HCT116 (cell line): Measurements from ENCODE around the gene CISH. TPM values are rescaled to one million over a fixed set of nuclear protein-coding genes. Genes with fewer than 3 reads are reported as not detected.
A peak's percentile ranks its signal among the peaks of the same experiment; 100 is the strongest.

Experiments used
- ATAC-seq: fragments of 200-7000 bp; cut with Tn5 transposase; 2 replicates; pipeline ENCODE4 v1.9.1; 2020; ENCODE audit warnings: mild to moderate bottlenecking, moderate library complexity
- BruUV-seq: library from RNA; stranded (reverse); fragments of 400-500 nt; replicated peaks from 2 replicates; lab custom pipeline; 2021; lab: Mats Ljungman, UMichigan
- CTCF ChIA-PET: fragments of 300-600 bp; sonication (Branson Sonifier 250); formaldehyde crosslinking; loops from one replicate; lab custom pipeline; 2021; ENCODE audit warnings: antibody characterized with exemption; lab: Charles Lee
- POLR2A ChIA-PET: fragments of 300-600, 350-600 bp; sonication (Branson Sonifier 250); formaldehyde crosslinking; loops from one replicate; lab custom pipeline; 2021; ENCODE audit warnings: antibody characterized with exemption; lab: Charles Lee
- RAD21 ChIA-PET, 2 experiments: fragments of 300-600 bp; sonication (Branson Sonifier 250); formaldehyde crosslinking; loops; one replicate each; lab custom pipeline; 2023; ENCODE audit warnings: low total read pairs in 2 of 2; ENCODE audit not compliant: uncharacterized antibody in 2 of 2, unreplicated experiment in 2 of 2, low non-redundant PET in 1 of 2; lab: Charles Lee
- DNase-seq: peaks from one replicate; pipeline ENCODE4 v3.0.0-alpha.2; 2010; ENCODE audit warnings: low read depth, low spot score
- H2AFZ ChIP-seq: fragments of 200-600 bp; shearing (Covaris generic), sonication (generic); 2 replicates; pipeline ENCODE4 v1.6.1; 2017; ENCODE audit warnings: low read depth, mixed run types, mixed read lengths, antibody characterized with exemption, low read length; ENCODE audit not compliant: poor library complexity, severe bottlenecking
- H3K27ac ChIP-seq: 2 replicates; pipeline ENCODE4 v1.5.1; 2012; ENCODE audit warnings: low read depth, low read length
- H3K27me3 ChIP-seq: fragments of 200-600 bp; sonication (generic); 2 replicates; pipeline ENCODE4 v1.6.1; 2016; ENCODE audit warnings: mixed run types, low read length, mixed read lengths; ENCODE audit not compliant: insufficient read depth
- H3K36me3 ChIP-seq, 2 experiments: fragments of 200-500 bp in 1 of 2; fragments of 200-600 bp in 1 of 2; sonication (Bioruptor generic) in 1 of 2; sonication (generic) in 1 of 2; 2 replicates each; pipeline versions ENCODE4 v1.5.1 to v1.6.1; 2014 to 2016; ENCODE audit warnings: low read length in 2 of 2, inconsistent platforms in 1 of 2, mixed read lengths in 1 of 2, mixed run types in 1 of 2; ENCODE audit not compliant: insufficient read depth in 2 of 2, control insufficient read depth in 1 of 2
- H3K4me1 ChIP-seq, 2 experiments: fragments of 200-600 bp in 1 of 2; sonication (generic) in 1 of 2; 2 replicates each; pipeline versions ENCODE4 v1.5.1 to v1.6.1; 2012 to 2017; ENCODE audit warnings: low read length in 2 of 2, inconsistent platforms in 1 of 2, mild to moderate bottlenecking in 1 of 2, mixed read lengths in 1 of 2, mixed run types in 1 of 2, moderate library complexity in 1 of 2; ENCODE audit not compliant: insufficient read depth in 2 of 2, control insufficient read depth in 1 of 2
- H3K4me2 ChIP-seq: fragments of 200-600 bp; sonication (generic); 2 replicates; pipeline ENCODE4 v1.6.1; 2017; ENCODE audit warnings: mixed run types, low read length, mixed read lengths
- H3K4me3 ChIP-seq, 2 experiments: fragments of 200-600 bp in 1 of 2; sonication (generic) in 1 of 2; replicated peaks in 1 of 2; 2 replicates each; pipeline ENCODE4 v1.5.1; 2011 to 2016; ENCODE audit warnings: low read length in 2 of 2, control low read depth in 1 of 2, low read depth in 1 of 2, mild to moderate bottlenecking in 1 of 2, mixed read lengths in 1 of 2, mixed run types in 1 of 2
- H3K79me2 ChIP-seq: fragments of 200-600 bp; sonication (generic); 2 replicates; pipeline ENCODE4 v1.6.1; 2017; ENCODE audit warnings: mild to moderate bottlenecking, mixed run types, low read length, moderate library complexity, mixed read lengths; ENCODE audit not compliant: insufficient read depth
- H3K9ac ChIP-seq: fragments of 200-600 bp; sonication (generic); 2 replicates; pipeline ENCODE4 v1.6.1; 2016; ENCODE audit warnings: low read length, mixed read lengths
- H3K9me2 ChIP-seq: fragments of 200-600 bp; sonication (generic), shearing (Covaris generic); 2 replicates; pipeline ENCODE4 v1.6.1; 2017; ENCODE audit warnings: mixed run types, mild to moderate bottlenecking, moderate library complexity; ENCODE audit not compliant: insufficient read depth
- H3K9me3 ChIP-seq, 2 experiments: fragments of 200-500 bp in 1 of 2; fragments of 200-600 bp in 1 of 2; sonication (Bioruptor generic) in 1 of 2; sonication (generic) in 1 of 2; 2 replicates each; pipeline ENCODE4 v1.6.1; 2014 to 2017; ENCODE audit warnings: low read length in 2 of 2, mixed read lengths in 2 of 2, inconsistent platforms in 1 of 2, low read depth in 1 of 2, mild to moderate bottlenecking in 1 of 2, mixed run types in 1 of 2, moderate library complexity in 1 of 2; ENCODE audit not compliant: control insufficient read depth in 1 of 2, insufficient read depth in 1 of 2
- H4K20me1 ChIP-seq: fragments of 200-600 bp; sonication (generic), shearing (Covaris generic); 2 replicates; pipeline ENCODE4 v1.6.1; 2017; ENCODE audit warnings: mixed run types, mild to moderate bottlenecking, moderate library complexity; ENCODE audit not compliant: insufficient read depth
- CTCF ChIP-seq, 3 experiments: fragments of 200-600 bp in 1 of 3; sonication (generic) in 1 of 3; IDR thresholded peaks in 2 of 3; conservative IDR thresholded peaks in 1 of 3; 2 replicates each; pipeline ENCODE4 v1.5.1; 2012 to 2017; ENCODE audit warnings: low read depth in 2 of 3, low read length in 2 of 3, antibody characterized with exemption in 1 of 3, borderline replicate concordance in 1 of 3, control low read depth in 1 of 3, mild to moderate bottlenecking in 1 of 3, mixed read lengths in 1 of 3, mixed run types in 1 of 3, moderate library complexity in 1 of 3; ENCODE audit not compliant: insufficient read depth in 1 of 3
- ELF1 ChIP-seq: IDR thresholded peaks from 2 replicates; pipeline ENCODE4 v1.6.1; 2012; ENCODE audit warnings: low read depth, borderline replicate concordance
- RAD21 ChIP-seq: IDR thresholded peaks from 2 replicates; pipeline ENCODE4 v1.6.1; 2012; ENCODE audit warnings: low read depth, mild to moderate bottlenecking
- SIN3A ChIP-seq: IDR thresholded peaks from 2 replicates; pipeline ENCODE4 v1.6.1; 2012; ENCODE audit warnings: low read depth
- SRF ChIP-seq: IDR thresholded peaks from 2 replicates; pipeline ENCODE4 v1.6.1; 2012; ENCODE audit warnings: low read depth
- ZBTB33 ChIP-seq: IDR thresholded peaks from 2 replicates; pipeline ENCODE4 v1.6.1; 2011; ENCODE audit warnings: mild to moderate bottlenecking, low read length, moderate library complexity; ENCODE audit not compliant: insufficient replicate concordance; ENCODE audit errors: extremely low read depth
- intact Hi-C: fragments of 100-400 bp; cut with micrococcal nuclease; formaldehyde crosslinking; loops from 2 replicates; pipeline ENCODE4 v1.10.0; 2022
- total RNA-seq: library from RNA; stranded (reverse); gene quantifications from one replicate; pipeline ENCODE4 v1.2.1, GENCODE V29; 2021; ENCODE audit not compliant: unreplicated experiment

CISH gene
- total RNA-seq, 1 experiment from 2014 or later: 4.5 TPM

- CTCF ChIA-PET: interaction anchor here (2.4 to 2.8 kb wide), 3 partner anchors 9 to 746 kb away, joined by 11 to 29 read pairs (median 18); partner anchors contain the start of gene MAPKAPK3
These were observed 14.8 kb upstream of the CISH start for GRCh38 chr3:50626401-50626800.

More at GRCh38 chr3:50626401-50626800, 14.8 kb upstream of the CISH start:
- no peaks in the 10 kb centered on the region for H4K20me1 ChIP-seq
- no TSS peak for BruUV-seq
- DNase-seq (no peak), ATAC-seq (no peak)
- peaks cover 65 to 89% of the 10 kb centered on the region in 2 experiments for H3K4me1 ChIP-seq
- peaks cover 0 to 10% of the 10 kb centered on the region in 2 experiments; a peak in 1 of 4 replicates for H3K36me3 ChIP-seq
- no peak overlapping the region for H3K4me3 ChIP-seq
- peaks cover 92% of the 10 kb centered on the region for H3K79me2 ChIP-seq
- ChIA-PET RAD21 (interaction anchor here in 1 of 2 experiments (0.6 kb wide), 1 partner anchor 719 kb away, joined by 3 read pairs; no protein-coding TSS in a partner anchor), POLR2A (interaction anchor here (2.1 kb wide), 1 partner anchor 27 kb away, joined by 7 read pairs; no protein-coding TSS in a partner anchor)
- no peaks in the 10 kb centered on the region for H3K9me3 ChIP-seq
- peak overlapping the region; percentile 75 for H3K4me2 ChIP-seq
- no peaks in the 10 kb centered on the region for H3K9me2 ChIP-seq
- no peak overlapping the region for H3K9ac ChIP-seq
- peak overlapping the region; percentile 87 for H3K27ac ChIP-seq
- intact Hi-C loops: no loop called here
- TF ChIP-seq RAD21 (no peak), CTCF (IDR thresholded peaks at IDR 0.05 in 2 of 3, conservative IDR thresholded peaks at IDR 0.05 in 1 of 3; ENCODE audit: borderline replicate concordance in 1 of 3, insufficient read depth in 1 of 3, low read depth in 2 of 3, low read length in 2 of 3) (no peak), ELF1 (no peak), SRF (no peak), ZBTB33 (no peak), SIN3A (no peak)
- H2AFZ ChIP-seq: no peak overlapping the region
- no peaks in the 10 kb centered on the region for H3K27me3 ChIP-seq
